Calu3 (cell line): ENCODE results near the gene AP1S3. TPM values are rescaled to one million over a fixed set of nuclear protein-coding genes. Genes with fewer than 3 reads are reported as not detected.

Experiments
- BruUV-seq: library from RNA; stranded (reverse); fragments of 400-500 nt; replicated peaks from 2 replicates; lab custom pipeline; 2021; lab: Mats Ljungman, UMichigan
- CTCF ChIA-PET: fragments of 300-600 bp; sonication (Branson Sonifier 250); formaldehyde crosslinking; loops from one replicate; lab custom pipeline; 2022; ENCODE audit warnings: antibody characterized with exemption; lab: Charles Lee
- DNase-seq: peaks from one replicate; pipeline ENCODE4 v3.0.0; 2022
- H3K27ac Mint-ChIP-seq: one replicate; pipeline ENCODE4 v1.8.0; 2022; ENCODE audit warnings: mixed read lengths; ENCODE audit not compliant: unreplicated experiment
- H3K27me3 Mint-ChIP-seq: one replicate; pipeline ENCODE4 v1.8.0; 2022; ENCODE audit warnings: mixed read lengths; ENCODE audit not compliant: unreplicated experiment
- H3K36me3 Mint-ChIP-seq: one replicate; pipeline ENCODE4 v1.8.0; 2022; ENCODE audit warnings: mild to moderate bottlenecking, moderate library complexity, mixed read lengths; ENCODE audit not compliant: insufficient read depth, unreplicated experiment
- H3K4me1 Mint-ChIP-seq: one replicate; pipeline ENCODE4 v1.8.0; 2022; ENCODE audit warnings: mild to moderate bottlenecking, low read depth, mixed read lengths; ENCODE audit not compliant: unreplicated experiment
- H3K4me3 Mint-ChIP-seq: one replicate; pipeline ENCODE4 v1.8.0; 2022; ENCODE audit warnings: mild to moderate bottlenecking, low read depth, moderate library complexity, mixed read lengths; ENCODE audit not compliant: unreplicated experiment
- H3K9me3 Mint-ChIP-seq: one replicate; pipeline ENCODE4 v1.8.0; 2022; ENCODE audit warnings: low read depth, mixed read lengths; ENCODE audit not compliant: unreplicated experiment
- CTCF ChIP-seq: fragments of 200-600 bp; IDR thresholded peaks from one replicate; pipeline ENCODE4 v1.8.0; 2022; ENCODE audit warnings: antibody characterized with exemption; ENCODE audit not compliant: unreplicated experiment
- intact Hi-C: fragments of 100-400 bp; cut with micrococcal nuclease; formaldehyde crosslinking; loops from one replicate; pipeline ENCODE4 v1.10.0; 2022; ENCODE audit not compliant: unreplicated experiment
- total RNA-seq: library from RNA; stranded (reverse); gene quantifications from 2 replicates; pipeline ENCODE4 v1.2.3, GENCODE V29; 2022

AP1S3 gene
- total RNA-seq, 1 experiment from 2014 or later: 119 TPM

- Mint-ChIP-seq H3K9me3 (no peaks in the 10 kb centered on the region), H3K36me3 (peaks cover 31% of the 10 kb centered on the region), H3K27ac (no peak overlapping the region), H3K4me3 (no peak overlapping the region), H3K4me1 (peaks cover 20% of the 10 kb centered on the region), H3K27me3 (no peaks in the 10 kb centered on the region)
- TF ChIP-seq CTCF: no peak
- intact Hi-C loops: no loop called here
- no peak for DNase-seq
- CTCF ChIA-PET: no interaction called here
- no TSS peak for BruUV-seq
Measured at GRCh38 chr2:223751012-223751411, 86.4 kb downstream of the AP1S3 start.

GRCh38 chr2:223747392-223748042, 89.9 kb downstream of the AP1S3 start:
- CTCF ChIA-PET: no interaction called here
- no peak overlapping the region for H3K27ac Mint-ChIP-seq

GRCh38 chr2:223746611-223747010, 90.8 kb downstream of the AP1S3 start:
- TF ChIP-seq CTCF: no peak
- H3K36me3 Mint-ChIP-seq: peaks cover 25% of the 10 kb centered on the region
- no peaks in the 10 kb centered on the region for H3K9me3 Mint-ChIP-seq
- no peaks in the 10 kb centered on the region for H3K27me3 Mint-ChIP-seq
- BruUV-seq: no TSS peak
- intact Hi-C loops: no loop called here
- CTCF ChIA-PET: no interaction called here
- H3K4me1 Mint-ChIP-seq: peaks cover 33% of the 10 kb centered on the region
- no peak overlapping the region for H3K4me3 Mint-ChIP-seq
- no peak overlapping the region for H3K27ac Mint-ChIP-seq
- no peak for DNase-seq

More at GRCh38 chr2:223747392-223748042, 89.9 kb downstream of the AP1S3 start:
- intact Hi-C loops: no loop called here
- DNase-seq: no peak
- H3K4me1 Mint-ChIP-seq: peaks cover 33% of the 10 kb centered on the region
- H3K9me3 Mint-ChIP-seq: no peaks in the 10 kb centered on the region
- H3K36me3 Mint-ChIP-seq: peaks cover 26% of the 10 kb centered on the region
- no TSS peak for BruUV-seq
- H3K4me3 Mint-ChIP-seq: no peak overlapping the region
- H3K27me3 Mint-ChIP-seq: no peaks in the 10 kb centered on the region
- no peak for TF ChIP-seq CTCF

GRCh38 chr2:223744580-223744979, 92.8 kb downstream of the AP1S3 start:
- no peak for DNase-seq
- intact Hi-C loops: no loop called here
- CTCF ChIA-PET: interaction anchor here (0.9 to 1.1 kb wide), 2 partner anchors 9 to 11 kb away, joined by 3 read pairs; no protein-coding TSS in a partner anchor
- Mint-ChIP-seq H3K27me3 (no peaks in the 10 kb centered on the region), H3K4me3 (no peak overlapping the region), H3K4me1 (peaks cover 30% of the 10 kb centered on the region), H3K9me3 (no peaks in the 10 kb centered on the region), H3K27ac (peak overlapping the region; percentile 52), H3K36me3 (peaks cover 19% of the 10 kb centered on the region)
- no TSS peak for BruUV-seq
- TF ChIP-seq CTCF: no peak
